Neural cell (in vitro differentiated cells): ENCODE measurements around the gene FBXL5. TPM values are rescaled to one million over a fixed set of nuclear protein-coding genes. Genes with fewer than 3 reads are reported as not detected.

Experiments
- H2AFZ ChIP-seq: fragments of 200-600, 300-800 bp; sonication (generic), shearing (Covaris generic); 2 replicates; pipeline ENCODE4 v1.6.0; 2014; ENCODE audit warnings: low read depth, mild to moderate bottlenecking, antibody characterized with exemption, low read length, moderate library complexity
- H3F3A ChIP-seq: fragments of 200-600 bp; shearing (Covaris generic); 2 replicates; pipeline ENCODE4 v1.6.1; 2016; ENCODE audit warnings: mild to moderate bottlenecking, moderate library complexity, mixed read lengths, antibody characterized with exemption, low read length; ENCODE audit not compliant: insufficient read depth, poor library complexity, severe bottlenecking
- H3K27ac ChIP-seq: fragments of 200-600, 300-800 bp; sonication (generic), shearing (Covaris generic); 2 replicates; pipeline ENCODE4 v1.5.1; 2014; ENCODE audit warnings: mild to moderate bottlenecking, low read length, moderate library complexity
- H3K27me3 ChIP-seq: fragments of 300-800, 200-600 bp; sonication (generic), shearing (Covaris generic); 2 replicates; pipeline ENCODE4 v1.6.0; 2014; ENCODE audit warnings: mild to moderate bottlenecking, low read depth, low read length, moderate library complexity; ENCODE audit not compliant: insufficient read depth
- H3K36me3 ChIP-seq: fragments of 300-800, 200-600 bp; sonication (generic), shearing (Covaris generic); 2 replicates; pipeline ENCODE4 v1.5.1; 2014; ENCODE audit warnings: mild to moderate bottlenecking, antibody characterized with exemption, low read length, moderate library complexity; ENCODE audit not compliant: insufficient read depth
- H3K4me2 ChIP-seq: fragments of 300-800, 200-600 bp; sonication (generic), shearing (Covaris generic); 2 replicates; pipeline ENCODE4 v1.6.0; 2014; ENCODE audit warnings: mild to moderate bottlenecking, low read length
- H3K4me3 ChIP-seq: fragments of 300-800, 200-600 bp; sonication (generic), shearing (Covaris generic); 2 replicates; pipeline ENCODE4 v1.5.1; 2014; ENCODE audit warnings: mild to moderate bottlenecking, low read length, moderate library complexity
- H3K79me2 ChIP-seq: fragments of 200-600 bp; shearing (Covaris generic); replicated peaks from 2 replicates; pipeline ENCODE4 v1.6.0; 2014; ENCODE audit warnings: mild to moderate bottlenecking, low read length, moderate library complexity; ENCODE audit not compliant: insufficient read depth
- H3K9ac ChIP-seq: fragments of 300-800, 200-600 bp; sonication (generic), shearing (Covaris generic); 2 replicates; pipeline ENCODE4 v1.6.1; 2016; ENCODE audit warnings: mild to moderate bottlenecking, low read length, mixed read lengths
- H3K9me2 ChIP-seq: fragments of 200-600 bp; shearing (Covaris generic); 2 replicates; pipeline ENCODE4 v1.6.1; 2016; ENCODE audit warnings: mild to moderate bottlenecking, low read length, mixed read lengths; ENCODE audit not compliant: insufficient read depth
- H3K9me3 ChIP-seq: fragments of 200-600, 300-800 bp; sonication (generic), shearing (Covaris generic); 2 replicates; pipeline ENCODE4 v1.6.1; 2016; ENCODE audit warnings: mild to moderate bottlenecking, mixed run types, low read length, moderate library complexity, mixed read lengths
- H4K20me1 ChIP-seq: fragments of 200-600 bp; shearing (Covaris generic); 2 replicates; pipeline ENCODE4 v1.6.1; 2016; ENCODE audit warnings: mild to moderate bottlenecking, mixed run types; ENCODE audit not compliant: insufficient read depth
- CTCF ChIP-seq: fragments of 450-650 bp; IDR thresholded peaks from 2 replicates; pipeline ENCODE4 v1.5.1; 2014; ENCODE audit warnings: antibody characterized with exemption, mild to moderate bottlenecking, moderate library complexity; ENCODE audit not compliant: poor library complexity, severe bottlenecking
- EP300 ChIP-seq: fragments of 450-650 bp; conservative IDR thresholded peaks from 2 replicates; pipeline ENCODE4 v1.6.1; 2014; ENCODE audit warnings: antibody characterized with exemption, mild to moderate bottlenecking, moderate library complexity; ENCODE audit not compliant: poor library complexity, severe bottlenecking
- EZH2 ChIP-seq: fragments of 200-600, 300-800 bp; shearing (Covaris generic), sonication (generic); IDR thresholded peaks from 2 replicates; pipeline ENCODE4 v1.6.1; 2014; ENCODE audit warnings: antibody characterized with exemption, low read length, borderline replicate concordance, mild to moderate bottlenecking; ENCODE audit not compliant: insufficient read depth, poor library complexity, severe bottlenecking
- MXI1 ChIP-seq: fragments of 450-650 bp; conservative IDR thresholded peaks from 2 replicates; pipeline ENCODE4 v1.6.1; 2014; ENCODE audit warnings: antibody characterized with exemption, mild to moderate bottlenecking; ENCODE audit not compliant: poor library complexity, severe bottlenecking
- POLR2AphosphoS5 ChIP-seq: IDR thresholded peaks from 2 replicates; pipeline ENCODE4 v1.6.1; 2012
- RAD21 ChIP-seq: fragments of 450-650 bp; conservative IDR thresholded peaks from 2 replicates; pipeline ENCODE4 v1.6.1; 2014; ENCODE audit warnings: antibody characterized with exemption, mild to moderate bottlenecking, moderate library complexity
- REST ChIP-seq: IDR thresholded peaks from 2 replicates; pipeline ENCODE4 v1.6.1; 2012; ENCODE audit warnings: borderline replicate concordance
- SMC3 ChIP-seq: fragments of 450-650 bp; conservative IDR thresholded peaks from 2 replicates; pipeline ENCODE4 v1.6.1; 2014; ENCODE audit warnings: antibody characterized with exemption, mild to moderate bottlenecking, moderate library complexity; ENCODE audit not compliant: poor library complexity
- TAF1 ChIP-seq: IDR thresholded peaks from 2 replicates; pipeline ENCODE4 v1.6.1; 2012; ENCODE audit warnings: low read depth
- polyA plus RNA-seq: library from polyadenylated mRNA; depleted of rRNA; stranded (reverse); fragments of >200 nt; gene quantifications from 2 replicates; pipeline ENCODE4 v1.2.3, GENCODE V29; 2014

Gene FBXL5
- polyA plus RNA-seq, 1 donor from 2014 or later = 70.6 TPM

- Histone ChIP-seq H3K27me3 (no peaks in the 10 kb centered on the region), H3K4me2 (no peak overlapping the region), H4K20me1 (no peaks in the 10 kb centered on the region), H3K27ac (no peak overlapping the region), H3K9ac (no peak overlapping the region), H3K4me3 (no peak overlapping the region), H3K36me3 (no peaks in the 10 kb centered on the region), H3F3A (no peaks in the 10 kb centered on the region), H2AFZ (no peak overlapping the region), H3K79me2 (peaks cover 35% of the 10 kb centered on the region), H3K9me3 (no peaks in the 10 kb centered on the region), H3K9me2 (no peaks in the 10 kb centered on the region)
- TF ChIP-seq POLR2AphosphoS5 (no peak), TAF1 (no peak), EZH2 (no peak), SMC3 (no peak), REST (no peak)
These were observed 18.9 kb upstream of the FBXL5 start for GRCh38 chr4:15674046-15674445.

GRCh38 chr4:15673337-15673736, 18.2 kb upstream of the FBXL5 start:
- no peaks in the 10 kb centered on the region for H3K36me3 ChIP-seq
- H2AFZ ChIP-seq = no peak overlapping the region
- peaks cover 34% of the 10 kb centered on the region for H3K79me2 ChIP-seq
- no peak overlapping the region for H3K27ac ChIP-seq
- H3K9ac ChIP-seq = no peak overlapping the region
- H3K4me2 ChIP-seq = no peak overlapping the region
- H3K4me3 ChIP-seq = no peak overlapping the region
- no peaks in the 10 kb centered on the region for H3K27me3 ChIP-seq
- H3K9me2 ChIP-seq = no peaks in the 10 kb centered on the region
- no peaks in the 10 kb centered on the region for H4K20me1 ChIP-seq
- H3K9me3 ChIP-seq = no peaks in the 10 kb centered on the region
- TF ChIP-seq TAF1 = no peak
- no peak for TF ChIP-seq RAD21
- TF ChIP-seq REST = no peak
- no peak for TF ChIP-seq EZH2
- no peak for TF ChIP-seq CTCF
- no peak for TF ChIP-seq MXI1
- no peak for TF ChIP-seq POLR2AphosphoS5
- TF ChIP-seq SMC3 = no peak
- TF ChIP-seq EP300 = no peak
- no peaks in the 10 kb centered on the region for H3F3A ChIP-seq
